ENCODE results near the gene MARK4.

GRCh38 chr19:45327404-45328143 is 76.5 kb downstream of the MARK4 start:
- TF ChIP-seq CTCF (IDR thresholded peaks at IDR 0.05) (no peak), POLR2A (IDR thresholded peaks at IDR 0.05) (no peak)

Measured in esophagus squamous epithelium (tissue), 4 donors.